ENCODE data around the gene CTTNBP2.

CTTNBP2 gene

DNA sequence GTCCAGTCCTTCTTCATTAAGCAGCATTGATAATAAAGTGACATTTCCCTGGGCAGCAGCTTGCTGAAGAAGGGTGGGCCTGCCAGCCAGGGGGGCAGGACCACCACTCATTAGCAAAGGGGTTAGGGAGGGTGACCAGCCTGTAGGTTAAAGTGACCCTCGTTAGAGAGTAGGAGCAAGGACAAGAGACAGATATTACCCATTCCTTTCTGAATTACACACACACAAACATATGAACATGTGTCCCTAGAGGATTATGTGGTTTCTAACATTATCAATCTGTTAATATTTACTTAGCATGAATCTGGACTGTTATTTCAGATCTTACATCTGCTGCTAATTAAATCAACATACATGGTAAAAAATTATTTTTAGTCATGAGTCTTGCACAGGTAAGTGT, 88.9 kb downstream of the CTTNBP2 start:
- H3K27me3 ChIP-seq (ENCODE audit: control insufficient read depth, insufficient read depth, low read length): no peaks in the 10 kb centered on the region
- H3K9ac ChIP-seq (ENCODE audit: low read length): no peak overlapping the region
- H3K4me3 ChIP-seq (ENCODE audit: low read depth, low read length): no peak overlapping the region
- no peaks in the 10 kb centered on the region for H3K36me3 ChIP-seq (ENCODE audit: control insufficient read depth, insufficient read depth, low read length)
- no peaks in the 10 kb centered on the region; the same call in 1 of the 2 replicates for H3K4me1 ChIP-seq (ENCODE audit: control insufficient read depth, insufficient read depth, low read length)
- H3K27ac ChIP-seq (ENCODE audit: low read depth, low read length): no peak overlapping the region
- H3K9me3 ChIP-seq (ENCODE audit: control insufficient read depth, insufficient read depth, low read depth, low read length): no peaks in the 10 kb centered on the region

DNA sequence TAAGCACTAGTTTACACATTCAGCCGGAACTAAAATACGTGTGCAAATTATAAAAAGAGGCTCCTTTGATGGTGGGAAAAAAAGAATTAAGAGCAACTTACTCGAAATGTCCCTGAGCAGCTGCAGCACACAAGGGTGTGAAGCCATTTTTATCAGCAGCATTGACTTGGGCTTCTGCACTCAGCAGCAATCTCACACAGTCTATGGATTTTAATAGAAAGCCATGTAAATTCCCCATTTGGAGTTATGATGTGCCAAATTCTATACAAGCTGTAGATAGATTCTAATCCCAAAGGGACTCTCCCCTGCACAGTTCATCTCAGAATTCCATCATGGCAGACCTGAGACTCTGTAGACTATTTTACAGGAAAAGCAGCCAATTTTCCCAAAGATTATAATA, 90.5 kb downstream of the CTTNBP2 start:
- no peak overlapping the region for H3K27ac ChIP-seq (ENCODE audit: low read depth, low read length)

DNA sequence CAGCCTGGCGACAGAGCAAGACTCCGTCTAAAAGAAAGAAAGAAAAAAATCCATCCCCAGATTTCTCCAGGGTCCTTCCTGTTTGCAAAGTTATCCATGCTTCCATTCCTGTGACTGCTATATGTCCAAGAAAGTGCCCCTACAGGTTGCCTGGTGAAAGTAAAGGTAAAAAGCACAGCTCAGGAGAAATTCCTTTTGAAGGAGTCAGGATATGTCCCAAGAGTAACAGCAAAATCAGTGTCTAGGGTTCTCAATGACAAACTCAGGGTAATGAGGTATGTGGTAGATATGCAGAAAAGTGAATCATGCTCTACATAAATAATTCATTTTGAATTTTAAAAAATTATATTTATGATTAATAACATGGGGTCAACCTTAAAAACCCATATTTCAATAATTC, 91.5 kb downstream of the CTTNBP2 start:
- Histone ChIP-seq H3K9me3 (ENCODE audit: control insufficient read depth, insufficient read depth, low read depth, low read length) (no peaks in the 10 kb centered on the region), H3K9ac (ENCODE audit: low read length) (no peak overlapping the region), H3K4me3 (ENCODE audit: low read depth, low read length) (no peak overlapping the region), H3K27ac (ENCODE audit: low read depth, low read length) (no peak overlapping the region), H3K27me3 (ENCODE audit: control insufficient read depth, insufficient read depth, low read length) (no peaks in the 10 kb centered on the region), H3K36me3 (ENCODE audit: control insufficient read depth, insufficient read depth, low read length) (peaks cover 5% of the 10 kb centered on the region; the same call in 1 of the 2 replicates), H3K4me1 (ENCODE audit: control insufficient read depth, insufficient read depth, low read length) (no peaks in the 10 kb centered on the region; the same call in 1 of the 2 replicates)

More for the DNA sequence above, 90.5 kb downstream of the CTTNBP2 start:
- Histone ChIP-seq H3K9me3 (ENCODE audit: control insufficient read depth, insufficient read depth, low read depth, low read length) (no peaks in the 10 kb centered on the region), H3K27me3 (ENCODE audit: control insufficient read depth, insufficient read depth, low read length) (no peaks in the 10 kb centered on the region), H3K4me1 (ENCODE audit: control insufficient read depth, insufficient read depth, low read length) (no peaks in the 10 kb centered on the region; the same call in 1 of the 2 replicates), H3K4me3 (ENCODE audit: low read depth, low read length) (no peak overlapping the region), H3K9ac (ENCODE audit: low read length) (no peak overlapping the region), H3K36me3 (ENCODE audit: control insufficient read depth, insufficient read depth, low read length) (no peaks in the 10 kb centered on the region)

DNA sequence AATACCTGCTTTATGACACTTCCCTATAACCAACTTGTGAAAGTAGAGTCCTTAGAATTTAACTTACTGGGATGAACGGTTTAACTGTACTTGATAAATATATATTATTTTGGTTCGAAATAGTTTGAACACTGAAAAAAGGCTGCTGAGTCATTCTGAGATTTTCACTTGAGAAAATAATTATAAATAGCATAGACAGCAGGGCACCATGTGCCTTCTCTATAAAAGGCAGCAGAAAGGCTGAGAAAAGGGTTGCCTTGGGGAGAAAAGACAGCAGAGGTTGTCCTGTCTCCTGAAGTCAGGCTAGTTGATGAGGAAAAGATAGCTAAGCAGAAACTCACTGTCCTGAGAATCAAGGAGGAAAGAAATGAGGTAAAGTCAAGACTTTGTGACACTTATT, 92.4 kb downstream of the CTTNBP2 start:
- H3K9ac ChIP-seq (ENCODE audit: low read length): no peak overlapping the region
- no peak overlapping the region for H3K4me3 ChIP-seq (ENCODE audit: low read depth, low read length)
- H3K27ac ChIP-seq (ENCODE audit: low read depth, low read length): no peak overlapping the region
- no peaks in the 10 kb centered on the region; the same call in 1 of the 2 replicates for H3K4me1 ChIP-seq (ENCODE audit: control insufficient read depth, insufficient read depth, low read length)
- peaks cover 7% of the 10 kb centered on the region; the same call in 1 of the 2 replicates for H3K36me3 ChIP-seq (ENCODE audit: control insufficient read depth, insufficient read depth, low read length)
- H3K27me3 ChIP-seq (ENCODE audit: control insufficient read depth, insufficient read depth, low read length): no peaks in the 10 kb centered on the region
- H3K9me3 ChIP-seq (ENCODE audit: control insufficient read depth, insufficient read depth, low read depth, low read length): no peaks in the 10 kb centered on the region

DNA sequence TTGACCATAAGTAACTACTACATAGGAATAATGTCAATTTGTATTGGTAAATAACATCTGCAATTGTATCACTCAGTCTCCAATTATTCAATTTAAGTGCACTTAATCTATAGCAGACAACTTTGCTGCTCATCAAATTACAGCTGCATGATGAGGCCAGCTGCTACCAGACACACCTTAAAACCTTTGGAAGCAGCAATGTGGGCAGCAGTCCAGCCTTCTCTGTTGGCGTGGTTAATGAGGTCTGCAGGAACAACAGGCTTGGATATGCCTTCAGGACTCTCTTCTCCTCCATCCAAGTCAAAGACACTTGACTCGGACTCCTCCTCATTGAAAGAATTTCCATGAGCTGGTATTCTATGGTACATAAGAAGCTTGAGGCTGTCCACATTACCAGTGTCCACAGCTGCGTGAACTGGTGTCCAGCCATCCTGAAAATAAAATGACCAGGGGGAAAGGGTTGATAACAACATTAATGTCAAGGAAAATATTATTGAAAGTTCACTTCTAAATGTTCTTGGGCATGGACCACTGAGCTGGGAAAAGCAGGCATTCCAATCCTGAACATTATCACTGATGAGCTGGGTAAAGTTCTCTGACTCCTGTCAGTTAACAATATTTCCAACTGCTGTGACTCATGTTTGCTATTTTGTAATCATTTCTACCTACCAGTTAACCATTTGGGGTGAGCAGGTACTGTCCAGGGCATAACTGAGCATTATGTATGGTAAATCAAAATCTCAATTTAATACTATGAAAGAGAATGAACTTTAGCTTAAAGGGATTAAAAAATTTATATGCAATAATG, 95.7 kb downstream of the CTTNBP2 start:
- Histone ChIP-seq H3K4me1 (ENCODE audit: control insufficient read depth, insufficient read depth, low read length) (no peaks in the 10 kb centered on the region), H3K4me3 (ENCODE audit: low read depth, low read length) (no peak overlapping the region), H3K9ac (ENCODE audit: low read length) (no peak overlapping the region), H3K9me3 (ENCODE audit: control insufficient read depth, insufficient read depth, low read depth, low read length) (no peaks in the 10 kb centered on the region), H3K27me3 (ENCODE audit: control insufficient read depth, insufficient read depth, low read length) (no peaks in the 10 kb centered on the region), H3K36me3 (ENCODE audit: control insufficient read depth, insufficient read depth, low read length) (peaks cover 8% of the 10 kb centered on the region; the same call in 1 of the 2 replicates), H3K27ac (ENCODE audit: low read depth, low read length) (no peak overlapping the region)

DNA sequence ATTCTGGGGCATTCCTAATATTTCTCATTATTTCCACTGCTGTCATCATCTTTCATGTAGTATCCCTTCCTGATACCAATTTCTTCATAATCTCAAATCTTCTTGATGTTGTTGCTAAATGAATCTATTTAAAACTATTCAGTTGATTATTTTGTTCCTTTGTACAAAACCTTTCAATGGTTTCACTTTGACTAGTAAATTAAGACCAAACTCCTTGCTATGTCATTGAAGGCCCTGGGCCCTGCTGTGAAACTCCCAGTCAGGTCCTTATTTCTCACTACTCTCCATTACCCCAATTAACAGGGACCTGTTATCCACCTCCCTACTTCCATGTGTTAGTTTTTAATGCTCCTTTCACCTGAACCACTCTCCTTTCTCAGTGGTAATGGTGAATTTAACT, 97.0 kb downstream of the CTTNBP2 start:
- Histone ChIP-seq H3K27me3 (ENCODE audit: control insufficient read depth, insufficient read depth, low read length) (no peaks in the 10 kb centered on the region), H3K4me1 (ENCODE audit: control insufficient read depth, insufficient read depth, low read length) (no peaks in the 10 kb centered on the region), H3K4me3 (ENCODE audit: low read depth, low read length) (no peak overlapping the region), H3K9me3 (ENCODE audit: control insufficient read depth, insufficient read depth, low read depth, low read length) (no peaks in the 10 kb centered on the region), H3K36me3 (ENCODE audit: control insufficient read depth, insufficient read depth, low read length) (peaks cover 8% of the 10 kb centered on the region; the same call in 1 of the 2 replicates), H3K27ac (ENCODE audit: low read depth, low read length) (no peak overlapping the region), H3K9ac (ENCODE audit: low read length) (no peak overlapping the region)

DNA sequence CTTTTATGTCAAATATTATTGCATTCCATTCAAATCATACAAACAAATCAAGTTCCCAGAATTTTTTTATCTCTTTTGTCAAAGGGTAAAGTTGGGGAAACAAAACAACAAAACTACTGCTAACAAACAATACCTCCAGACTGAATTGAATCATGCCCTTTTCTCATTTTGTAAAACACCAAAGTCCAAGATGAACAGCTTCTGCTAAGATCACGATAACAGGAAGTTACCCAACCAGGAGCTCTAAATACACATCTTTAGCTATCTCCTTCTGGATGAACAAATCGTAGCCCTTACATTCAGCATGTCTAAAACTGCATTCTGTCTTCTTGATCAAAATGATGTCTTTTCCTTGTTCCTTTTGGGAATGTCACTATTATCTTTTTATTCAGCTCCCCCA, 97.4 kb downstream of the CTTNBP2 start:
- H3K27me3 ChIP-seq (ENCODE audit: control insufficient read depth, insufficient read depth, low read length): no peaks in the 10 kb centered on the region
- H3K36me3 ChIP-seq (ENCODE audit: control insufficient read depth, insufficient read depth, low read length): peaks cover 8% of the 10 kb centered on the region; the same call in 1 of the 2 replicates
- H3K9me3 ChIP-seq (ENCODE audit: control insufficient read depth, insufficient read depth, low read depth, low read length): no peaks in the 10 kb centered on the region
- H3K4me3 ChIP-seq (ENCODE audit: low read depth, low read length): no peak overlapping the region
- no peak overlapping the region for H3K27ac ChIP-seq (ENCODE audit: low read depth, low read length)
- H3K9ac ChIP-seq (ENCODE audit: low read length): no peak overlapping the region
- no peaks in the 10 kb centered on the region for H3K4me1 ChIP-seq (ENCODE audit: control insufficient read depth, insufficient read depth, low read length)

DNA sequence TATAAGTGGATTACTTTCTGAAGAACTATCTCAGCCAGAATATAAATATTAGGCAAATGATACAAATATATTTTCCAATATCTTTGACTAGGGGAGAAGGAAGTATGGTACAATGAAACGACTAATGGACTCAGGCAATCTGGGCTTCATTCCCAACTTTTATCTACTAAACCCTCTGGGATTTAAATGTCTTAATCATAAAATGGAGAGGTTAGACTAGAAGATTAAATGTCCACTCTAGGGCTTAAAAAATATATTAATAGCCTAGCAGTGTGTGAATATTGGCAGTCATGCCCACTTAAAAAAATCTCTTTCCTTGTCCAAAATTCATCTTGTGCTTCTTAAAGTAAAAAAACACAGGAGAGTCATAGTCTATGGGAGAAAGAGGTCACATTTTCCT, 98.3 kb downstream of the CTTNBP2 start:
- no peak overlapping the region for H3K27ac ChIP-seq (ENCODE audit: low read depth, low read length)

DNA sequence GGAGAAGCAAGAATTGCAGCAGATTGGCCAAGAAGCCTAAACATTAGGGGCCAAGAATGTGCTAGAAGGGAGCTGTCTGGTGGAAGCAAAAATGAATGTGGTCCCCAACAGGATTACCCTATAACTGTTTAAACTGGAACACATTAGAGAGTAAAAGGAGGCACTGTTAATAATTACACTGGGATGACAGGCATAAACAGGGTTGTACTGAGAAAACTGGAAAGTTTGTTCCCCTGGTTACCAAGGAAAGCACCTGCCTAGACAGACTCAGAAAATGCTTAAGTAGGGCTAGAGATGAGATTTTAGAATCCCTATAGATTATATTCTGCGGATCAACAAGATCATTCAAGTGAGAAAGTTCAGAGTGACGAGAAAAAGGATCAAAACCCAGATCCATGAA, 100.8 kb downstream of the CTTNBP2 start:
- Histone ChIP-seq H3K27ac (ENCODE audit: low read depth, low read length) (no peak overlapping the region), H3K9ac (ENCODE audit: low read length) (no peak overlapping the region), H3K4me1 (ENCODE audit: control insufficient read depth, insufficient read depth, low read length) (no peaks in the 10 kb centered on the region), H3K4me3 (ENCODE audit: low read depth, low read length) (no peak overlapping the region), H3K36me3 (ENCODE audit: control insufficient read depth, insufficient read depth, low read length) (peaks cover 5% of the 10 kb centered on the region; the same call in 1 of the 2 replicates), H3K9me3 (ENCODE audit: control insufficient read depth, insufficient read depth, low read depth, low read length) (no peaks in the 10 kb centered on the region), H3K27me3 (ENCODE audit: control insufficient read depth, insufficient read depth, low read length) (no peaks in the 10 kb centered on the region)

More for the DNA sequence above, 98.3 kb downstream of the CTTNBP2 start:
- H3K4me3 ChIP-seq (ENCODE audit: low read depth, low read length): no peak overlapping the region
- no peaks in the 10 kb centered on the region for H3K9me3 ChIP-seq (ENCODE audit: control insufficient read depth, insufficient read depth, low read depth, low read length)
- no peaks in the 10 kb centered on the region for H3K27me3 ChIP-seq (ENCODE audit: control insufficient read depth, insufficient read depth, low read length)
- no peaks in the 10 kb centered on the region for H3K4me1 ChIP-seq (ENCODE audit: control insufficient read depth, insufficient read depth, low read length)
- H3K36me3 ChIP-seq (ENCODE audit: control insufficient read depth, insufficient read depth, low read length): peaks cover 8% of the 10 kb centered on the region; the same call in 1 of the 2 replicates
- H3K9ac ChIP-seq (ENCODE audit: low read length): no peak overlapping the region

DNA sequence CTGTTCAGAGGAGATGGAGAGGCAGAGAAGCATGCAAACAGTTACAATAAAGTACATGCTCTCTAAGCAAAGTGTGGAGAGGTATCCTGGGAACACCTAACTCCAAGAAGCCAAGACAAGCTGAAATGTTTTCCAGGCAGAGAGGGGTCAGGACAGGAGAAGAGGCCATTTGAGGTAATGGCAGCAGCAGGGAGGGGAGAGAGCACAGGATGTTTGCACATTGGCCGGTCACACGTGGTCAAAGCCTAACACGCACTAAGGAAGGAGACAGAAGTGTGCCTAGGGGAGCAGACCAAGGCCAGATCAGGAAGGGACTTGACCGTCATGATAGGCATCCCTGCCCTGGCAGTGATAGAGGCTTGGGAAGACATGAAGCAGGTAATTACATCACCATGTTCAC, 101.5 kb downstream of the CTTNBP2 start:
- no peak overlapping the region for H3K27ac ChIP-seq (ENCODE audit: low read depth, low read length)
- H3K9me3 ChIP-seq (ENCODE audit: control insufficient read depth, insufficient read depth, low read depth, low read length): no peaks in the 10 kb centered on the region
- no peaks in the 10 kb centered on the region for H3K27me3 ChIP-seq (ENCODE audit: control insufficient read depth, insufficient read depth, low read length)
- no peak overlapping the region for H3K9ac ChIP-seq (ENCODE audit: low read length)
- no peaks in the 10 kb centered on the region for H3K4me1 ChIP-seq (ENCODE audit: control insufficient read depth, insufficient read depth, low read length)
- H3K4me3 ChIP-seq (ENCODE audit: low read depth, low read length): no peak overlapping the region
- H3K36me3 ChIP-seq (ENCODE audit: control insufficient read depth, insufficient read depth, low read length): peaks cover 3% of the 10 kb centered on the region; the same call in 1 of the 2 replicates

DNA sequence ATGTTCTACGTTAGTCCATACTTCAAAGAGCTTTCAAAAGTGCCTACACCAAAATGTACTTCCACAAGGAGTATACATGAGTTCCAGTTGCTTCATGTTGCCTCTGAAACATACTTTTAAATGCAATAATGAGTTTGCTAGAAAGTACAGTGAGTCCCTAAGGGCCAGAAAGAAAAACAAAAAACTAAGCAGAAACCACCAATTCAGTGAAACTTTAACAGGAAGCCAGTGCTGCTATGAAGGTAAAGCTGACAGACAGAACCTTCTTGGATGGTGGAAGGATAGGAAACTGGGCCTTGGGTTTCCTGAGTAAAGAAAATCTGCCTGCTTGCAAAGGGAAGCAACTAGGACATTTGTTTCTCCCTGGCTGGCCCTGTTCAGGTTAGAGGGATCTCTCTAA, 104.2 kb downstream of the CTTNBP2 start:
- Histone ChIP-seq H3K9ac (ENCODE audit: low read length) (no peak overlapping the region), H3K4me1 (ENCODE audit: control insufficient read depth, insufficient read depth, low read length) (no peaks in the 10 kb centered on the region), H3K27ac (ENCODE audit: low read depth, low read length) (no peak overlapping the region), H3K36me3 (ENCODE audit: control insufficient read depth, insufficient read depth, low read length) (no peaks in the 10 kb centered on the region; the same call in 1 of the 2 replicates), H3K4me3 (ENCODE audit: low read depth, low read length) (no peak overlapping the region), H3K27me3 (ENCODE audit: control insufficient read depth, insufficient read depth, low read length) (no peaks in the 10 kb centered on the region), H3K9me3 (ENCODE audit: control insufficient read depth, insufficient read depth, low read depth, low read length) (no peaks in the 10 kb centered on the region)
